ENCODE measurements around the gene GLCCI1.
"Not testable (repeated sequence)": the region's sequence is repeated elsewhere in the genome, so short reads cannot be mapped to it uniquely, and the experiment has no call there.

The GLCCI1 gene

GRCh38 chr7:8051373-8051772 is 82.8 kb downstream of the GLCCI1 start:
- no peak for DNase-seq (ENCODE audit: low read depth in 2 of 2)

- DNase-seq (ENCODE audit: low read depth in 2 of 2), result no peak
These were observed 83.4 kb downstream of the GLCCI1 start for GRCh38 chr7:8051998-8052397.

- DNase-seq (ENCODE audit: low read depth in 2 of 2), result no peak
These were observed 84.2 kb downstream of the GLCCI1 start for GRCh38 chr7:8052824-8053223.

GRCh38 chr7:8056439-8056838 is 87.8 kb downstream of the GLCCI1 start:
- no peak for DNase-seq (ENCODE audit: low read depth in 2 of 2)

GRCh38 chr7:8057566-8057965 is 89.0 kb downstream of the GLCCI1 start:
- DNase-seq (ENCODE audit: low read depth in 2 of 2), result no peak

GRCh38 chr7:8058322-8058721 is 89.7 kb downstream of the GLCCI1 start:
- no peak for DNase-seq (ENCODE audit: low read depth in 2 of 2)

- DNase-seq (ENCODE audit: low read depth in 2 of 2), result no peak
These were observed 90.3 kb downstream of the GLCCI1 start for GRCh38 chr7:8058852-8059251.

- no peak for DNase-seq (ENCODE audit: low read depth in 2 of 2)
These were observed 91.6 kb downstream of the GLCCI1 start for GRCh38 chr7:8060241-8060640.

GRCh38 chr7:8063300-8063699 is 94.7 kb downstream of the GLCCI1 start:
- not testable (repeated sequence) for DNase-seq (ENCODE audit: low read depth in 2 of 2)

- DNase-seq (ENCODE audit: low read depth in 2 of 2), result no peak
These were observed 95.2 kb downstream of the GLCCI1 start for GRCh38 chr7:8063706-8064297.

GRCh38 chr7:8064828-8065227 is 96.2 kb downstream of the GLCCI1 start:
- DNase-seq (ENCODE audit: low read depth in 2 of 2), result no peak

GRCh38 chr7:8065356-8065813 is 96.8 kb downstream of the GLCCI1 start:
- DNase-seq (ENCODE audit: low read depth in 2 of 2), result no peak

GRCh38 chr7:8068892-8069686 is 100.5 kb downstream of the GLCCI1 start:
- no peak for DNase-seq (ENCODE audit: low read depth in 2 of 2)

- DNase-seq (ENCODE audit: low read depth in 2 of 2), result no peak
These were observed 102.0 kb downstream of the GLCCI1 start for GRCh38 chr7:8070451-8071180.

GRCh38 chr7:8078418-8078817 is 109.8 kb downstream of the GLCCI1 start:
- DNase-seq (ENCODE audit: low read depth in 2 of 2), result no peak

- DNase-seq (ENCODE audit: low read depth in 2 of 2), result no peak
These were observed 114.2 kb downstream of the GLCCI1 start for GRCh38 chr7:8082762-8083161.

- no peak for DNase-seq (ENCODE audit: low read depth in 2 of 2)
These were observed 116.2 kb downstream of the GLCCI1 start for GRCh38 chr7:8084836-8085235.

- no peak for DNase-seq (ENCODE audit: low read depth in 2 of 2)
These were observed 116.8 kb downstream of the GLCCI1 start for GRCh38 chr7:8085420-8085819.

GRCh38 chr7:8086239-8086638 is 117.6 kb downstream of the GLCCI1 start:
- DNase-seq (ENCODE audit: low read depth in 2 of 2), result no peak

- DNase-seq (ENCODE audit: low read depth in 2 of 2), result no peak
These were observed 120.6 kb downstream of the GLCCI1 start for GRCh38 chr7:8089036-8089780.

- DNase-seq (ENCODE audit: low read depth in 2 of 2), result no peak
These were observed 123.5 kb downstream of the GLCCI1 start for GRCh38 chr7:8092140-8092539.
